A673 (cell line): ENCODE data around the gene FGL2.

Experiments used
- CTCF ChIP-seq: fragments of 300-800, 200-600 bp; sonication (generic); conservative IDR thresholded peaks from 2 replicates; pipeline ENCODE4 v1.5.1; 2017; ENCODE audit warnings: low read depth, mild to moderate bottlenecking, antibody characterized with exemption, low read length, moderate library complexity, mixed read lengths
- EZH2 ChIP-seq: fragments of 200-600 bp; sonication (generic); IDR thresholded peaks from 2 replicates; pipeline ENCODE4 v1.6.1; 2017; ENCODE audit warnings: borderline replicate concordance, low read depth, mild to moderate bottlenecking, mixed read lengths, antibody characterized with exemption, low read length; ENCODE audit not compliant: poor library complexity, severe bottlenecking

GRCh38 chr7:77248154-77248553 is 48.5 kb upstream of the FGL2 start:
- no peak for TF ChIP-seq CTCF
- TF ChIP-seq EZH2 = no peak
